ENCODE data around the gene A2ML1.

GRCh38 chr12:8796831-8797626 is 25.4 kb upstream of the A2ML1 start:
- no peak for TF ChIP-seq POLR2A (IDR thresholded peaks at IDR 0.05)
- TF ChIP-seq EP300 (IDR thresholded peaks at IDR 0.05; ENCODE audit: low read depth): no peak
